Measurements from ENCODE around the gene LGALS14.

Gene LGALS14

DNA sequence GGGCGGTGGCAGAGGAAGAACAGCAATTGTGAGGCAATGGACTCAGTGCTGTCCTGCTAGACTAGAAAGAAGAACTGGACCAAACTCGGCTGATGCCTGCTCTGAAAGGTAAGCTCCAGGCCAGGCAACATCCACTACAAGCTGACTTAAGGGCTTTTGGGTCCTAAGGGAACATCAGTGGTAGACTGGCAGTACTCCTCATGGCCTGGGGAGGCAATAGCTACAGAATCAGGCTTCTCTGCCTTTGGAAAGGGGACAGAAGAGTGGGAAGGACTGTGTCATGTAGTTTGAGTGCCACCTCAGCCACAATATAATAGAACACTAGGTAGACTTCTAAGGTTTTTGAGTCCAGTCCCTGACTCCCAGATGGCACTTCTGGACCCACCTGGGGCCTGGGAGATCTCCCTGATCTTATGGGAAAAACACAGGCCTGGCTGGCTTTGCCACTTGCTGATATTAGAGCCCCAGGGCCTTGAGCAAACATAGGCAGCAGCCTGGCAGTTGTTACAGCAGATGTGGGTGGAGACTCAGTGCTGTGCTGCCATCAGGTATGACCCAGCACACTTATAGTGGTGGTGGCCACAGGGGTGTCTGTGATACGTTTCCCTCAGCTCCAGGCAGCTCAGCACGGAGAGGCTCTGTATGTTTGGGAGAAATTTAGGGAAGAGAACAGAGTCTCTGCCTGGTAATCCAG lies 42.7 kb downstream of the LGALS14 start:
- no peak for DNase-seq (ENCODE audit: low read depth)

DNA sequence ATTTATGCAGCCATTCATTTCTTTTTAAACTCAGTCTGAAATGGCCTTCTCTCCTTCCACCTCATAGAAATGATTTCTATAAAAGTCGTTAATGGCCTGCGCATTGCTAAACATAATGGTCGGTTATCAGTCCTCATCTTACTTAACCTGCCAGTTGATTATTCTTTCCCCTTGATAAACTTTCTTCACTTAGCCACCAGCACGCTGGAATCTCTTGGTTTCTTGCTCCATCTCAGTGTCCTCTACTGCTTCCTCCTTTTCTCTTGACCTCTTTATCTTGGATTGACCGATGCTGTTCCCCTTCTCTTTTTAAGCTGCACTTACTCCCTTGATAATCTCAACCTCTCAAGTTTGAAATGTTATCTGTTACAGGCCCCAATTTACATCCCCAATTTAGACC lies 45.7 kb downstream of the LGALS14 start:
- no peak for DNase-seq (ENCODE audit: low read depth)

DNA sequence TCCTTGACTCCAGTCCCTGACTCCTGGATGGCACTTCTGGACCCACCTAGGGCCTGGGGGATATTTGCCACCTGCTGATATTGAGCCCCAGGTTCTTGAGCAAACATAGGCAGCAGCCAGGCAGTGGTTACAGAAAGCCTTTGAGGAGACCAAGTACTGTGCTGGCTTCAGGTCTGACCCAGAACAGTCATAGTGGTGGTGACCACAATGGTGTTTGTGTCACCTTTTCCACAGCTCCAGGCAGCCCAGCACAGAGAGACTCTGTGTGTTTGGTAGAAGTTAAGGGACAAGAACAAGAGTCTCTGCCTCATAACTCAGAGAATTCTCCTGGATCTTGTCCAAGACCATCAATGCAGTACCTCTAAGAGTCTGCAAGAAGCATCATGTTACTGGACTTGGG lies 48.1 kb downstream of the LGALS14 start:
- no peak for DNase-seq (ENCODE audit: low read depth)

DNA sequence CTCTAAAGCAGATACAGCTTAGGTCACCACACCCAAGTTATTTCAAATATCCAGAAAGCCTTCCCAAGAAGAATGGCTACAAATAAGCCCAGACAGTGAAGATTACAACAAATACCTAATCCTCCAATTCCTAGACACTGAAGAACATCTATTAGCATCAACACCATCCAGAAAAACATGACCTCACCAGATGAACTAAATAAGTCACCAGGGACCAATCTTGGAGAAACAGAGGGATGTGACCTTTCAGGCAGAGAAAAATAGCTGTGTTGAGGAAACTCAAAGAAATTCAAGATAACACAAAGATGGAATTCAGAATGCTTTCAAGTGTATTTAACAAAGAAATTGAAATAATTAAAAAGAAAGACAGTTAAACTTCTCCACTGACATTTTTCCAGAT lies 48.5 kb downstream of the LGALS14 start:
- no peak for DNase-seq (ENCODE audit: low read depth)

- DNase-seq (ENCODE audit: low read depth), result no peak
Observed at GRCh38 chr19:39754544-39754943, 50.3 kb downstream of the LGALS14 start.

DNA sequence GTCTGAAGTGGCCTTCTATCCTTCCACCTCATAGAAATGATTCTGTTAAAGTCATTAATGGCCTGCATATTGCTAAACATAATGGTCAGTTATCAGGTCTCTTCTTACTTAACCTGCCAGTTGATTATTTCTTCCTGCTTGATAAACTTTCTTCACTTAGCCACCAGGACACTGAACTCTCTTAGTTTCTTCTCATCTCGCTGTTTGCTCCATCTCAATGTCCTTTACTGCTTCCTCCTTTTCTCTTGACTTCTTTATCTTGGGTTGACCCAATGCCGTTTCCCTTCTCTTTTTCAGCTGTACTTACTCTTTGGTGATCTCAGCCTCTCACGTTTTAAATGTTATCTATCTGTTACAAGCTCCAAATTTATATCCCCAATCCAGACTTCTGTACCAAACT lies 50.7 kb downstream of the LGALS14 start:
- no peak for DNase-seq (ENCODE audit: low read depth)
